Uterus (tissue), 4 donors: Measurements from ENCODE around the gene IRF5. TPM values are rescaled to one million over a fixed set of nuclear protein-coding genes. Genes with fewer than 3 reads are reported as not detected.

Experiments
- DNase-seq, 2 donors: peaks; one replicate each; pipeline ENCODE4 v3.0.0-alpha.2; 2019 to 2020
- H3K27ac ChIP-seq, 2 donors: fragments of 200-600 bp; sonication (generic); 1 replicate in 1 of 2; 2 replicates in 1 of 2; pipeline ENCODE4 v1.5.1; 2016 to 2018
- H3K27me3 ChIP-seq, 2 donors: fragments of 200-600 bp; sonication (generic); one replicate each; pipeline ENCODE4 v1.5.1; 2018 to 2019; ENCODE audit warnings: control low read depth in 1 of 2
- H3K36me3 ChIP-seq, 2 donors: fragments of 200-600 bp; sonication (generic); one replicate each; pipeline ENCODE4 v1.5.1; 2019; ENCODE audit warnings: control low read depth in 1 of 2
- H3K4me1 ChIP-seq, 2 donors: fragments of 200-600 bp; sonication (generic); one replicate each; pipeline ENCODE4 v1.5.1; 2018 to 2019; ENCODE audit warnings: control low read depth in 1 of 2
- H3K4me3 ChIP-seq, 2 donors: fragments of 200-600 bp; sonication (generic); 1 replicate in 1 of 2; 2 replicates in 1 of 2; pipeline ENCODE4 v1.5.1; 2018 to 2019; ENCODE audit warnings: mild to moderate bottlenecking in 1 of 2
- H3K9me3 ChIP-seq, 2 donors: fragments of 200-600 bp; sonication (generic); one replicate each; pipeline ENCODE4 v1.5.1; 2019; ENCODE audit warnings: control low read depth in 1 of 2
- CTCF ChIP-seq, 4 experiments: fragments of 200-600 bp in 2 of 4; fragments of 450-650 bp in 2 of 4; sonication (generic) in 2 of 4; IDR thresholded peaks; one replicate each; pipeline ENCODE4 v1.5.1; 2016 to 2019; ENCODE audit warnings: antibody characterized with exemption in 4 of 4, mild to moderate bottlenecking in 2 of 4, moderate library complexity in 1 of 4
- POLR2A ChIP-seq, 2 donors: fragments of 450-650 bp; IDR thresholded peaks; one replicate each; pipeline ENCODE4 v1.6.1; 2016; ENCODE audit warnings: antibody characterized with exemption in 2 of 2, mild to moderate bottlenecking in 1 of 2, moderate library complexity in 1 of 2
- intact Hi-C: fragments of 100-400 bp; cut with DNase I; formaldehyde crosslinking; loops from one replicate; pipeline ENCODE4 v1.15.1; 2023; ENCODE audit warnings: low total_unique reads
- total RNA-seq, 4 donors: library from RNA; depleted of rRNA in 3 of 4; stranded (reverse); fragments of >200 nt in 3 of 4; gene quantifications; one replicate each; pipeline versions ENCODE4 v1.1.0 to v1.2.4, GENCODE V29; 2014 to 2023
- donor health status: DM: yes; HTN: yes; CAD: no.

The IRF5 gene
- total RNA-seq, 4 donors from 2014 or later: 2.0 to 52.5 (median 4.5) TPM

GRCh38 chr7:128922496-128923410 lies 15.0 kb upstream of the IRF5 start:
- H3K4me1 ChIP-seq: no peaks in the 10 kb centered on the region
- H3K4me3 ChIP-seq: no peak overlapping the region
- no peaks in the 10 kb centered on the region for H3K36me3 ChIP-seq
- H3K9me3 ChIP-seq: no peaks in the 10 kb centered on the region
- H3K27ac ChIP-seq: no peak overlapping the region
- H3K27me3 ChIP-seq: no peaks in the 10 kb centered on the region
- no peak for DNase-seq
- intact Hi-C loops: no loop called here
- no peak for TF ChIP-seq POLR2A (IDR thresholded peaks at IDR 0.05)
- TF ChIP-seq CTCF (IDR thresholded peaks at IDR 0.05): no peak

- H3K4me3 ChIP-seq: no peak overlapping the region
- intact Hi-C loops: no loop called here
- no peaks in the 10 kb centered on the region for H3K36me3 ChIP-seq
- H3K27ac ChIP-seq: no peak overlapping the region
- no peaks in the 10 kb centered on the region for H3K9me3 ChIP-seq
- no peaks in the 10 kb centered on the region for H3K27me3 ChIP-seq
- DNase-seq: no peak
- H3K4me1 ChIP-seq: no peaks in the 10 kb centered on the region
- TF ChIP-seq CTCF (IDR thresholded peaks at IDR 0.05): no peak
- TF ChIP-seq POLR2A (IDR thresholded peaks at IDR 0.05): no peak
These were observed 14.3 kb upstream of the IRF5 start for GRCh38 chr7:128923411-128923800.

- H3K27me3 ChIP-seq: no peaks in the 10 kb centered on the region
- intact Hi-C loops: no loop called here
- no peaks in the 10 kb centered on the region for H3K4me1 ChIP-seq
- no peak overlapping the region for H3K4me3 ChIP-seq
- DNase-seq: no peak
- H3K27ac ChIP-seq: no peak overlapping the region
- H3K9me3 ChIP-seq: no peaks in the 10 kb centered on the region
- no peaks in the 10 kb centered on the region for H3K36me3 ChIP-seq
- TF ChIP-seq POLR2A (IDR thresholded peaks at IDR 0.05) (no peak), CTCF (IDR thresholded peaks at IDR 0.05) (no peak)
These were observed 12.8 kb upstream of the IRF5 start for GRCh38 chr7:128924707-128925588.

- Histone ChIP-seq H3K36me3 (no peaks in the 10 kb centered on the region), H3K9me3 (no peaks in the 10 kb centered on the region), H3K27me3 (no peaks in the 10 kb centered on the region), H3K27ac (no peak overlapping the region), H3K4me3 (no peak overlapping the region), H3K4me1 (no peaks in the 10 kb centered on the region)
- no peak for DNase-seq
- TF ChIP-seq CTCF (IDR thresholded peaks at IDR 0.05) (no peak), POLR2A (IDR thresholded peaks at IDR 0.05) (no peak)
- intact Hi-C loops: no loop called here
These were observed 9.4 kb upstream of the IRF5 start for GRCh38 chr7:128928159-128928813.
